KMS-11 (cell line): ENCODE results near the gene SULT1C4.
"Not testable (repeated sequence)": the region's sequence is repeated elsewhere in the genome, so short reads cannot be mapped to it uniquely, and the experiment has no call there.

Experiments
- H2AFZ ChIP-seq: fragments of 200-600 bp; sonication (generic); 2 replicates; pipeline ENCODE4 v1.6.1; 2016; ENCODE audit warnings: antibody characterized with exemption, mixed run types, low read depth
- H3K27ac ChIP-seq: fragments of 200-600 bp; sonication (generic); 2 replicates; pipeline ENCODE4 v1.6.1; 2016; ENCODE audit warnings: mild to moderate bottlenecking, mixed run types
- H3K27me3 ChIP-seq: fragments of 200-600 bp; sonication (generic); 2 replicates; pipeline ENCODE4 v1.6.1; 2017; ENCODE audit warnings: mild to moderate bottlenecking, low read depth, mixed run types, moderate library complexity; ENCODE audit not compliant: insufficient read depth
- H3K36me3 ChIP-seq: fragments of 200-600 bp; sonication (generic); 2 replicates; pipeline ENCODE4 v1.6.1; 2017; ENCODE audit warnings: mild to moderate bottlenecking, mixed run types; ENCODE audit not compliant: insufficient read depth
- H3K4me1 ChIP-seq: fragments of 200-600 bp; sonication (generic); 2 replicates; pipeline ENCODE4 v1.6.1; 2016; ENCODE audit warnings: mild to moderate bottlenecking, low read depth, mixed run types; ENCODE audit not compliant: poor library complexity, severe bottlenecking
- H3K4me2 ChIP-seq: fragments of 200-600 bp; sonication (generic); 2 replicates; pipeline ENCODE4 v1.7.0; 2016; ENCODE audit warnings: mild to moderate bottlenecking, mixed run types
- H3K4me3 ChIP-seq: fragments of 200-600 bp; sonication (generic); IDR thresholded peaks from 2 replicates; pipeline ENCODE4 v1.6.1; 2017; ENCODE audit warnings: low read depth, low read length, mixed read lengths; ENCODE audit not compliant: insufficient read depth
- H3K79me2 ChIP-seq: fragments of 200-600 bp; sonication (generic); 2 replicates; pipeline ENCODE4 v1.6.1; 2016; ENCODE audit warnings: low read depth, mixed run types; ENCODE audit not compliant: insufficient read depth
- H3K9ac ChIP-seq: fragments of 200-600 bp; sonication (generic); 2 replicates; pipeline ENCODE4 v1.6.1; 2016; ENCODE audit warnings: mild to moderate bottlenecking, mixed run types
- H4K20me1 ChIP-seq: fragments of 200-600 bp; sonication (generic); 2 replicates; pipeline ENCODE4 v1.6.1; 2016; ENCODE audit warnings: mild to moderate bottlenecking, mixed run types; ENCODE audit not compliant: insufficient read depth
- CTCF ChIP-seq: fragments of 200-600 bp; sonication (generic); conservative IDR thresholded peaks from 2 replicates; pipeline ENCODE4 v1.6.1; 2017; ENCODE audit warnings: low read depth, mild to moderate bottlenecking, antibody characterized with exemption, low read length, moderate library complexity, mixed read lengths

Gene SULT1C4

GRCh38 chr2:108351889-108352288 lies 25.9 kb upstream of the SULT1C4 start:
- Histone ChIP-seq H4K20me1 (no peaks in the 10 kb centered on the region), H3K4me1 (no peaks in the 10 kb centered on the region), H3K27ac (no peak overlapping the region)

GRCh38 chr2:108354136-108354535 lies 23.6 kb upstream of the SULT1C4 start:
- H3K79me2 ChIP-seq, result no peaks in the 10 kb centered on the region
- no peak overlapping the region for H3K4me2 ChIP-seq
- no peaks in the 10 kb centered on the region for H4K20me1 ChIP-seq
- no peaks in the 10 kb centered on the region for H3K27me3 ChIP-seq
- H3K4me3 ChIP-seq, result no peak overlapping the region
- no peaks in the 10 kb centered on the region for H3K36me3 ChIP-seq
- H3K9ac ChIP-seq, result no peak overlapping the region
- H2AFZ ChIP-seq, result no peak overlapping the region
- H3K27ac ChIP-seq, result no peak overlapping the region
- no peaks in the 10 kb centered on the region for H3K4me1 ChIP-seq
- no peak for TF ChIP-seq CTCF

More at GRCh38 chr2:108351889-108352288, 25.9 kb upstream of the SULT1C4 start:
- H3K4me2 ChIP-seq, result no peak overlapping the region
- H3K9ac ChIP-seq, result no peak overlapping the region
- no peak overlapping the region for H3K4me3 ChIP-seq
- no peaks in the 10 kb centered on the region for H3K27me3 ChIP-seq
- H3K79me2 ChIP-seq, result no peaks in the 10 kb centered on the region
- TF ChIP-seq CTCF, result no peak
- no peak overlapping the region for H2AFZ ChIP-seq
- no peaks in the 10 kb centered on the region for H3K36me3 ChIP-seq

GRCh38 chr2:108355906-108356734 lies 21.6 kb upstream of the SULT1C4 start:
- H3K9ac ChIP-seq, result no peak overlapping the region
- no peak overlapping the region for H3K27ac ChIP-seq
- H3K36me3 ChIP-seq, result no peaks in the 10 kb centered on the region
- no peaks in the 10 kb centered on the region for H3K79me2 ChIP-seq
- H3K27me3 ChIP-seq, result no peaks in the 10 kb centered on the region
- H4K20me1 ChIP-seq, result no peaks in the 10 kb centered on the region
- H2AFZ ChIP-seq, result no peak overlapping the region
- no peak overlapping the region for H3K4me2 ChIP-seq
- no peaks in the 10 kb centered on the region for H3K4me1 ChIP-seq
- TF ChIP-seq CTCF, result no peak
- no peak overlapping the region for H3K4me3 ChIP-seq

- not testable (repeated sequence) for H3K4me2 ChIP-seq, H3K27me3 ChIP-seq, H4K20me1 ChIP-seq, H2AFZ ChIP-seq, H3K9ac ChIP-seq, H3K27ac ChIP-seq, H3K36me3 ChIP-seq, H3K4me3 ChIP-seq, H3K79me2 ChIP-seq, H3K4me1 ChIP-seq
Measured at GRCh38 chr2:108359336-108359735, 18.4 kb upstream of the SULT1C4 start.

GRCh38 chr2:108360776-108361468 lies 16.8 kb upstream of the SULT1C4 start:
- H4K20me1 ChIP-seq, result no peaks in the 10 kb centered on the region
- H2AFZ ChIP-seq, result no peak overlapping the region
- H3K9ac ChIP-seq, result no peak overlapping the region
- no peak overlapping the region for H3K27ac ChIP-seq
- no peaks in the 10 kb centered on the region for H3K79me2 ChIP-seq
- TF ChIP-seq CTCF, result no peak
- no peak overlapping the region for H3K4me3 ChIP-seq
- H3K4me2 ChIP-seq, result no peak overlapping the region
- no peaks in the 10 kb centered on the region for H3K36me3 ChIP-seq
- H3K4me1 ChIP-seq, result no peaks in the 10 kb centered on the region
- no peaks in the 10 kb centered on the region for H3K27me3 ChIP-seq
